ENCODE results near the gene TANK.

Gene TANK

GRCh38 chr2:161238560-161239325 lies 78.5 kb downstream of the TANK start:
- H3K9me2 ChIP-seq (replicated peaks; ENCODE audit: control insufficient read depth, low read length), result no peaks in the 10 kb centered on the region
- H3K79me2 ChIP-seq (ENCODE audit: control insufficient read depth, low read length), result peaks cover 21% of the 10 kb centered on the region
- TF ChIP-seq, protein P1, sequence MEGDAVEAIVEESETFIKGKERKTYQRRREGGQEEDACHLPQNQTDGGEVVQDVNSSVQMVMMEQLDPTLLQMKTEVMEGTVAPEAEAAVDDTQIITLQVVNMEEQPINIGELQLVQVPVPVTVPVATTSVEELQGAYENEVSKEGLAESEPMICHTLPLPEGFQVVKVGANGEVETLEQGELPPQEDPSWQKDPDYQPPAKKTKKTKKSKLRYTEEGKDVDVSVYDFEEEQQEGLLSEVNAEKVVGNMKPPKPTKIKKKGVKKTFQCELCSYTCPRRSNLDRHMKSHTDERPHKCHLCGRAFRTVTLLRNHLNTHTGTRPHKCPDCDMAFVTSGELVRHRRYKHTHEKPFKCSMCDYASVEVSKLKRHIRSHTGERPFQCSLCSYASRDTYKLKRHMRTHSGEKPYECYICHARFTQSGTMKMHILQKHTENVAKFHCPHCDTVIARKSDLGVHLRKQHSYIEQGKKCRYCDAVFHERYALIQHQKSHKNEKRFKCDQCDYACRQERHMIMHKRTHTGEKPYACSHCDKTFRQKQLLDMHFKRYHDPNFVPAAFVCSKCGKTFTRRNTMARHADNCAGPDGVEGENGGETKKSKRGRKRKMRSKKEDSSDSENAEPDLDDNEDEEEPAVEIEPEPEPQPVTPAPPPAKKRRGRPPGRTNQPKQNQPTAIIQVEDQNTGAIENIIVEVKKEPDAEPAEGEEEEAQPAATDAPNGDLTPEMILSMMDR (IDR thresholded peaks at IDR 0.05; ENCODE audit: low read depth, low read length, poor library complexity, severe bottlenecking), result no peak
- TF ChIP-seq EZH2phosphoT487 (IDR thresholded peaks at IDR 0.05; ENCODE audit: borderline replicate concordance, low read length), result no peak
- H3F3A ChIP-seq (ENCODE audit: control insufficient read depth, insufficient read depth), result peaks cover 66% of the 10 kb centered on the region
- H3K9me3 ChIP-seq (ENCODE audit: control insufficient read depth, insufficient read depth, low read length), result no peaks in the 10 kb centered on the region
- H3K4me3 ChIP-seq (ENCODE audit: low read length), result peak overlapping the region; percentile 71
- no peaks in the 10 kb centered on the region for H4K20me1 ChIP-seq (ENCODE audit: control insufficient read depth, insufficient read depth, low read depth, low read length)
- peak overlapping the region; percentile 58 for H3K27ac ChIP-seq (ENCODE audit: low read depth, low read length)
- peaks cover 99% of the 10 kb centered on the region for H3K4me1 ChIP-seq (ENCODE audit: control insufficient read depth, low read length)
- H3K4me2 ChIP-seq (ENCODE audit: low read length), result peak overlapping the region; percentile 90
- peaks cover 38% of the 10 kb centered on the region for H3K36me3 ChIP-seq (ENCODE audit: control insufficient read depth, low read length)
- no peaks in the 10 kb centered on the region for H3K27me3 ChIP-seq (ENCODE audit: control insufficient read depth, low read length)

DNA sequence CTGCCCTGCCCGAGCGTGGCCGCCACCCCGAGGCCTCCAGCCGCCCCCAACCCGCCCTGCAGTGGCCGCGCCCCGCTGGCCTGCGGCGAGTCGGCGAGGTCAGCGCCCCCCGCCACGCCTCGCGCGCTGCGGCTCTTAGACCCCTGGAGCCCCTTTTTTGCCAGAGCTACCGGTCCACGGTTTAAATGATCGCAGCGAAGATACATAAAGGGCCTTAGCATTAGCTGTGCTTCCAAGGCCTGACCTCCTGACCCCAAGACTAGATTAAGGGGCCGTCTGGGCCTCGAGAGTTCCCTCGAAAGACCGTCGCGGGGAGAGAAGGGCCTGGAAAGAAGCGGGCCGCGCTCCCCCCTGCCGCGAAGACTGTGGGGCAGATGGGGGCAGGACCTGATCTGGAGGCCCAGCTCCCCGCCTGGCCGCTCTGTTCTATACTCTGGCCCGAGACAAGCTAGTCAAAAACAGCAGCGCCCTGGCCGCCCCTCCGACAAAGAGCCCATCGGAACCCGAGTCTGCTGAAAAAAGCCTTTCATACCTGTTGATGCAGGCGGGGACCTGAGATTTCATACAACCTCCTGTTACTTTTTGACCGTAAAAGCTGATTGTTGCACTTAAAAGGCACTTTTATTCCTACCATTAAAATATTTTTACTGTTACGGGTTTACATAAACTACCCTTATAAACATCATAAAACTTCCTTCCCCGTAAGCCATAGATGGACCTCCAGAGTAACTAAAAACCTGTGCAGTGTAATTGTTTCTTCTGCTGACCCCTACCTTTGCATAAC lies 79.3 kb downstream of the TANK start:
- H4K20me1 ChIP-seq (ENCODE audit: control insufficient read depth, insufficient read depth, low read depth, low read length), result no peaks in the 10 kb centered on the region

DNA sequence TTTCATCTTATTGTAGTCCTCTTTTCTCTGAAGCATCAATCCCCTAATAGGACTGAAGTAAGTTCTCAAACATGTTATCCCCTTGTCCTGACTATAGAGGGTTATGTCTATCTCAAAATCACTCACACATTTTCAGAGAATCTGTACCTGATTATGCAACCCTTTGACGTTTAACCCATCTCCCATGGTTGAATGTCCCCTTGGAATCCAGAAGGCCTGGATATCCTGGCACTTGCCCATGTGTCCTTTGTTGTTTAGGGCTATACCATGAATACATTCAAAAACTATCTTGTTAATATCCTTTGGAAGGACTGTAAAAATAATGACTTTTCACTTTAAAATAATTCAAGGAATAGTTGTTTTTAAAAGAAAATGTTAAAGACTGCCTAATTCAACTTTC lies 81.7 kb downstream of the TANK start:
- H3K9me3 ChIP-seq (ENCODE audit: control insufficient read depth, insufficient read depth, low read length), result no peaks in the 10 kb centered on the region
- TF ChIP-seq EZH2phosphoT487 (IDR thresholded peaks at IDR 0.05; ENCODE audit: borderline replicate concordance, low read length), result no peak
- TF ChIP-seq, protein P1 (IDR thresholded peaks at IDR 0.05; ENCODE audit: low read depth, low read length, poor library complexity, severe bottlenecking), result no peak
- H3K79me2 ChIP-seq (ENCODE audit: control insufficient read depth, low read length), result peaks cover 19% of the 10 kb centered on the region
- H3K36me3 ChIP-seq (ENCODE audit: control insufficient read depth, low read length), result peaks cover 11% of the 10 kb centered on the region
- H3F3A ChIP-seq (ENCODE audit: control insufficient read depth, insufficient read depth), result peaks cover 60% of the 10 kb centered on the region
- no peaks in the 10 kb centered on the region for H3K9me2 ChIP-seq (replicated peaks; ENCODE audit: control insufficient read depth, low read length)
- H3K27me3 ChIP-seq (ENCODE audit: control insufficient read depth, low read length), result no peaks in the 10 kb centered on the region
- H3K4me1 ChIP-seq (ENCODE audit: control insufficient read depth, low read length), result peaks cover 88% of the 10 kb centered on the region
- peak overlapping the region; percentile 46 for H3K4me2 ChIP-seq (ENCODE audit: low read length)
- peak overlapping the region; percentile 87 for H3K27ac ChIP-seq (ENCODE audit: low read depth, low read length)
- H4K20me1 ChIP-seq (ENCODE audit: control insufficient read depth, insufficient read depth, low read depth, low read length), result no peaks in the 10 kb centered on the region
- no peak overlapping the region for H3K4me3 ChIP-seq (ENCODE audit: low read length)

More for the DNA sequence above, 79.3 kb downstream of the TANK start:
- Histone ChIP-seq H3K79me2 (ENCODE audit: control insufficient read depth, low read length) (peaks cover 19% of the 10 kb centered on the region), H3K4me3 (ENCODE audit: low read length) (no peak overlapping the region), H3K36me3 (ENCODE audit: control insufficient read depth, low read length) (peaks cover 31% of the 10 kb centered on the region), H3K4me1 (ENCODE audit: control insufficient read depth, low read length) (peaks cover 98% of the 10 kb centered on the region), H3K9me3 (ENCODE audit: control insufficient read depth, insufficient read depth, low read length) (no peaks in the 10 kb centered on the region), H3K9me2 (replicated peaks; ENCODE audit: control insufficient read depth, low read length) (no peaks in the 10 kb centered on the region), H3F3A (ENCODE audit: control insufficient read depth, insufficient read depth) (peaks cover 65% of the 10 kb centered on the region), H3K27ac (ENCODE audit: low read depth, low read length) (peak overlapping the region; percentile 87), H3K4me2 (ENCODE audit: low read length) (peak overlapping the region; percentile 90), H3K27me3 (ENCODE audit: control insufficient read depth, low read length) (no peaks in the 10 kb centered on the region)
- no peak for TF ChIP-seq EZH2phosphoT487 (IDR thresholded peaks at IDR 0.05; ENCODE audit: borderline replicate concordance, low read length)
- TF ChIP-seq, protein P1 (IDR thresholded peaks at IDR 0.05; ENCODE audit: low read depth, low read length, poor library complexity, severe bottlenecking), result no peak

Data from DOHH2 (cell line).